K562 (cell line): ENCODE results near the gene SS18L1. TPM values are rescaled to one million over a fixed set of nuclear protein-coding genes. Genes with fewer than 3 reads are reported as not detected.

Experiments used
- AFF4 ChIP-seq: sonication (generic); formaldehyde crosslinking; IDR thresholded peaks from 2 replicates; pipeline ENCODE4 v1.8.0; 2023; ENCODE audit warnings: mild to moderate bottlenecking, missing genetic modification reagents
- BCL6 ChIP-seq: fragments of 250-450 bp; sonication (Bioruptor Pico); IDR thresholded peaks from 2 replicates; pipeline ENCODE4 v1.4.0; 2020
- CBX2 ChIP-seq: fragments of 200-600 bp; sonication (generic); IDR thresholded peaks from one replicate; pipeline ENCODE4 v1.6.1; 2012; ENCODE audit warnings: mild to moderate bottlenecking, low read length, inconsistent platforms; ENCODE audit not compliant: insufficient read depth, poor library complexity, severe bottlenecking
- CREB3L1 ChIP-seq: fragments of 450-650 bp; IDR thresholded peaks from 2 replicates; pipeline ENCODE4 v1.6.1; 2014; ENCODE audit warnings: low read depth, mild to moderate bottlenecking, moderate library complexity, borderline replicate concordance
- GATAD2A ChIP-seq: fragments of 450-650 bp; IDR thresholded peaks from 2 replicates; pipeline ENCODE4 v1.6.1; 2017
- GTF2F1 ChIP-seq: IDR thresholded peaks from 2 replicates; pipeline ENCODE4 v1.6.1; 2011; ENCODE audit warnings: low read depth, low read length, improper control_type of control experiment
- HOXB6 ChIP-seq: fragments of 250-450 bp; sonication (Bioruptor Pico); IDR thresholded peaks from 2 replicates; pipeline ENCODE4 v1.5.1; 2022; ENCODE audit warnings: mild to moderate bottlenecking, borderline replicate concordance
- KAT2B ChIP-seq: IDR thresholded peaks from one replicate; pipeline ENCODE4 v1.6.1; 2012; ENCODE audit warnings: low read depth, mild to moderate bottlenecking, control low read depth, inconsistent platforms, low read length, moderate library complexity
- NFIC ChIP-seq: fragments of 450-650 bp; IDR thresholded peaks from 2 replicates; pipeline ENCODE4 v1.6.1; 2017; ENCODE audit warnings: mild to moderate bottlenecking, inconsistent platforms
- POLR2A ChIP-seq: fragments of 450-650 bp; conservative IDR thresholded peaks from 2 replicates; pipeline ENCODE4 v1.6.1; 2016
- POLR3G ChIP-seq: IDR thresholded peaks from 2 replicates; pipeline ENCODE4 v1.6.1; 2011; ENCODE audit not compliant: insufficient read length, insufficient replicate concordance; ENCODE audit errors: extremely low read depth
- RBFOX2 ChIP-seq: fragments of 200-400 bp; formaldehyde crosslinking; IDR thresholded peaks from 2 replicates; pipeline ENCODE4 v1.6.1; 2017; ENCODE audit warnings: low read depth, mild to moderate bottlenecking, low read length, moderate library complexity
- SMARCE1 ChIP-seq: fragments of 450-650 bp; IDR thresholded peaks from 2 replicates; pipeline ENCODE4 v1.7.1; 2016; ENCODE audit warnings: mild to moderate bottlenecking
- SRSF9 ChIP-seq: fragments of 200-400 bp; formaldehyde crosslinking; IDR thresholded peaks from 2 replicates; pipeline ENCODE4 v1.6.1; 2017; ENCODE audit warnings: low read depth, low read length, borderline replicate concordance
- TRIM28 ChIP-seq: fragments of 450-650 bp; IDR thresholded peaks from 2 replicates; pipeline ENCODE4 v1.6.1; 2017
- ZBTB1 ChIP-seq: sonication (generic); formaldehyde crosslinking; IDR thresholded peaks from 2 replicates; pipeline ENCODE4 v1.8.1; 2023; ENCODE audit warnings: missing genetic modification reagents, low read depth, mild to moderate bottlenecking, borderline replicate concordance
- ZBTB11 ChIP-seq, 3 experiments: fragments of 200-800 bp in 1 of 3; fragments of 250-450 bp in 1 of 3; fragments of 450-650 bp in 1 of 3; sonication (Bioruptor Pico) in 1 of 3; sonication (Bioruptor generic) in 1 of 3; formaldehyde crosslinking in 1 of 3; IDR thresholded peaks; 2 replicates each; pipeline versions ENCODE4 v1.6.1 to v1.8.0; 2016 to 2022; ENCODE audit warnings: mild to moderate bottlenecking in 2 of 3, missing genetic modification characterization in 2 of 3, missing compliant biosample characterization in 1 of 3, moderate library complexity in 1 of 3
- ZBTB7A ChIP-seq: IDR thresholded peaks from 2 replicates; pipeline ENCODE4 v1.6.1; 2011; ENCODE audit warnings: low read depth, mild to moderate bottlenecking, low read length, moderate library complexity, borderline replicate concordance; ENCODE audit not compliant: control insufficient read depth
- ZNF507 ChIP-seq: conservative IDR thresholded peaks from 2 replicates; pipeline ENCODE4 v1.6.1; 2017; ENCODE audit warnings: missing genetic modification characterization, missing compliant biosample characterization
- polyA plus RNA-seq, 8 experiments: library from polyadenylated mRNA; depleted of rRNA in 4 of 8; stranded (reverse) in 5 of 8; unstranded in 3 of 8; fragments of >200 nt; fragmentation: Nextera tagmentation in 2 of 8; fragmentation: Illumina TruSeq in 1 of 8; extraction: Ambion mirVana in 2 of 8; extraction: Trizol in 1 of 8; gene quantifications; 2 replicates each; pipeline versions ENCODE4 v1.2.1 to v1.2.3, GENCODE V29; 2011 to 2014; ENCODE audit warnings: inconsistent platforms in 1 of 8, missing spikeins in 1 of 8
- total RNA-seq, 7 experiments: library from RNA; depleted of rRNA in 6 of 7; stranded (reverse); fragments of >200 nt in 6 of 7; fragmentation: Illumina TruSeq in 2 of 7; extraction: Trizol in 2 of 7; gene quantifications; 2 replicates each; pipeline versions ENCODE4 v1.2.1 to v1.2.3, GENCODE V29; 2011 to 2021; ENCODE audit warnings: low replicate concordance in 1 of 7

Gene SS18L1
- total and polyA plus RNA-seq, 9 of the 15 experiments (the other 6 are each of a cell fraction or from before 2014, with no cell fraction given), result 2.7 to 28.3 (median 15.1) TPM

GRCh38 chr20:62120990-62121775 is 22.4 kb upstream of the SS18L1 start (continued):
- TF ChIP-seq ZBTB11 (CRISPR knock-in tag; IDR thresholded peaks at IDR 0.05) (peak in 1 of 3 experiments; percentile 88; a peak in 2 of 6 replicates), POLR3G (no peak), ZNF507 (no peak), AFF4 (CRISPR knock-in tag) (no peak), SRSF9 (no peak), ZBTB7A (no peak), ZBTB1 (peak; percentile 54; the same call in 1 of the 2 replicates), RBFOX2 (peak; percentile 89), CBX2 (no peak), GTF2F1 (no peak), KAT2B (no peak), HOXB6 (CRISPR knock-in tag) (no peak), CREB3L1 (peak; percentile 8; the same call in 1 of the 2 replicates), BCL6 (CRISPR knock-in tag) (no peak), SMARCE1 (peak; percentile 52; the same call in 1 of the 2 replicates), POLR2A (peak; percentile 64), TRIM28 (0 out of 2 replicates have a peak, but pooled peaks have one; percentile 16), NFIC (0 out of 2 replicates have a peak, but pooled peaks have one; percentile 5), GATAD2A (no peak)
